ENCODE measurements around the gene SLC27A1. TPM values are rescaled to one million over a fixed set of nuclear protein-coding genes. Genes with fewer than 3 reads are reported as not detected.

Gene SLC27A1
- total and polyA plus RNA-seq, 10 of the 15 experiments (the other 5 are each of a cell fraction or from before 2014, with no cell fraction given), result 0.11 to 2.3 (median 1.2) TPM

GRCh38 chr19:17555480-17555928 lies 85.2 kb downstream of the SLC27A1 start, which contains the start of gene COLGALT1 (continued):
- TF ChIP-seq SKIL (IDR thresholded peaks at IDR 0.05; ENCODE audit: low read depth, poor library complexity, severe bottlenecking), result peak; percentile 1
- TF ChIP-seq CREB1 (IDR thresholded peaks at IDR 0.05; ENCODE audit: low read depth), result peak; percentile 89
- no peak for TF ChIP-seq NFIC (IDR thresholded peaks at IDR 0.05; ENCODE audit: low read depth, low read length)
- TF ChIP-seq CBX5 (IDR thresholded peaks at IDR 0.05; ENCODE audit: low read depth), result no peak
- no peak for TF ChIP-seq BCL3 (IDR thresholded peaks at IDR 0.05; ENCODE audit: borderline replicate concordance, insufficient read depth, low read depth, low read length, poor library complexity, severe bottlenecking)
- no peak for TF ChIP-seq PRDM15 (CRISPR knock-in tag; IDR thresholded peaks at IDR 0.05)
- no peak for TF ChIP-seq TCF7 (IDR thresholded peaks at IDR 0.05; ENCODE audit: borderline replicate concordance)
- peak; percentile 98 for TF ChIP-seq BACH1 (IDR thresholded peaks at IDR 0.05; ENCODE audit: borderline replicate concordance)
- TF ChIP-seq MLLT1 (IDR thresholded peaks at IDR 0.05), result no peak
- TF ChIP-seq EP300 (IDR thresholded peaks at IDR 0.05; ENCODE audit: borderline replicate concordance in 1 of 2, control insufficient read depth in 1 of 2, low read depth in 2 of 2, low read length in 2 of 2), result no peak
- no peak for TF ChIP-seq NRF1 (conservative IDR thresholded peaks at IDR 0.05; ENCODE audit: low read depth, low read length)
- no peak; the same call in 1 of the 2 replicates for TF ChIP-seq NKRF (conservative IDR thresholded peaks at IDR 0.05)
- no peak for TF ChIP-seq CBFB (IDR thresholded peaks at IDR 0.05; ENCODE audit: low read depth)
- no peak for TF ChIP-seq CHD1 (IDR thresholded peaks at IDR 0.05; ENCODE audit: low read depth, low read length)
- peak; percentile 99 for TF ChIP-seq GATAD2B (conservative IDR thresholded peaks at IDR 0.05; ENCODE audit: low read depth)
- peak; percentile 99 for TF ChIP-seq ATF7 (IDR thresholded peaks at IDR 0.05; ENCODE audit: low read depth)
- peak; percentile 80 for TF ChIP-seq IKZF1 (conservative IDR thresholded peaks at IDR 0.05)
- TF ChIP-seq NBN (IDR thresholded peaks at IDR 0.05), result peak; percentile 89
- TF ChIP-seq YY1 (IDR thresholded peaks at IDR 0.05; ENCODE audit: low read depth, low read length), result peak; percentile 91
